Liver (tissue), 9 donors: Measurements from ENCODE around the gene MTA3. TPM values are rescaled to one million over a fixed set of nuclear protein-coding genes. Genes with fewer than 3 reads are reported as not detected.
"Not testable (repeated sequence)": the region's sequence is repeated elsewhere in the genome, so short reads cannot be mapped to it uniquely, and the experiment has no call there.

Source experiments
- DNase-seq: peaks from one replicate; pipeline ENCODE4 v3.0.0-alpha.2; 2017; ENCODE audit warnings: low spot score
- H3K27ac ChIP-seq, 2 donors: one replicate each; pipeline ENCODE4 v1.7.0; 2013; ENCODE audit warnings: inconsistent platforms in 2 of 2, low read length in 2 of 2, control low read depth in 1 of 2, low read depth in 1 of 2, mild to moderate bottlenecking in 1 of 2
- H3K27me3 ChIP-seq, 4 donors: one replicate each; pipeline versions ENCODE4 v1.6.1 to v1.7.0; 2013; ENCODE audit warnings: low read length in 3 of 4, inconsistent platforms in 1 of 4, mild to moderate bottlenecking in 1 of 4, moderate library complexity in 1 of 4; ENCODE audit not compliant: control insufficient read depth in 4 of 4, insufficient read depth in 4 of 4
- H3K36me3 ChIP-seq, 4 donors: one replicate each; pipeline versions ENCODE4 v1.6.1 to v1.7.0; 2013; ENCODE audit warnings: low read length in 3 of 4, mild to moderate bottlenecking in 3 of 4, low read depth in 1 of 4, moderate library complexity in 1 of 4; ENCODE audit not compliant: control insufficient read depth in 4 of 4, insufficient read depth in 3 of 4
- H3K4me1 ChIP-seq, 4 donors: one replicate each; pipeline versions ENCODE4 v1.6.1 to v1.7.0; 2013; ENCODE audit warnings: low read length in 3 of 4, mild to moderate bottlenecking in 3 of 4, moderate library complexity in 1 of 4; ENCODE audit not compliant: control insufficient read depth in 4 of 4, insufficient read depth in 4 of 4
- H3K4me3 ChIP-seq, 3 donors: one replicate each; pipeline versions ENCODE4 v1.6.1 to v1.7.0; 2013; ENCODE audit warnings: low read length in 3 of 3, control low read depth in 1 of 3, low read depth in 1 of 3, mild to moderate bottlenecking in 1 of 3
- H3K9ac ChIP-seq, 2 donors: one replicate each; pipeline ENCODE4 v1.7.0; 2013; ENCODE audit warnings: low read length in 2 of 2, mild to moderate bottlenecking in 2 of 2, moderate library complexity in 2 of 2, control low read depth in 1 of 2, low read depth in 1 of 2
- H3K9me3 ChIP-seq, 4 donors: one replicate each; pipeline versions ENCODE4 v1.6.1 to v1.7.0; 2013; ENCODE audit warnings: low read length in 3 of 4; ENCODE audit not compliant: control insufficient read depth in 4 of 4
- ATF3 ChIP-seq: IDR thresholded peaks from 2 replicates; pipeline ENCODE4 v1.6.1; 2016; ENCODE audit warnings: antibody characterized with exemption
- EGR1 ChIP-seq, 2 donors: IDR thresholded peaks; 2 replicates each; pipeline ENCODE4 v1.6.1; 2016 to 2018; ENCODE audit warnings: antibody characterized with exemption in 2 of 2, low read depth in 2 of 2
- HNF4A ChIP-seq, 2 donors: conservative IDR thresholded peaks; 2 replicates each; pipeline ENCODE4 v1.6.1; 2016; ENCODE audit warnings: antibody characterized with exemption in 2 of 2, mild to moderate bottlenecking in 2 of 2
- JUND ChIP-seq, 2 donors: IDR thresholded peaks; 2 replicates each; pipeline ENCODE4 v1.6.1; 2016; ENCODE audit warnings: antibody characterized with exemption in 2 of 2
- NR2F2 ChIP-seq: IDR thresholded peaks from 2 replicates; pipeline ENCODE4 v1.6.1; 2016; ENCODE audit warnings: antibody characterized with exemption
- RAD21 ChIP-seq, 2 donors: IDR thresholded peaks; 2 replicates each; pipeline ENCODE4 v1.6.1; 2016; ENCODE audit warnings: antibody characterized with exemption in 2 of 2, mild to moderate bottlenecking in 2 of 2
- REST ChIP-seq: IDR thresholded peaks from 2 replicates; pipeline ENCODE4 v1.6.1; 2016; ENCODE audit warnings: antibody characterized with exemption, mild to moderate bottlenecking
- RXRA ChIP-seq, 2 donors: IDR thresholded peaks; 2 replicates each; pipeline ENCODE4 v1.6.1; 2017 to 2018; ENCODE audit warnings: antibody characterized with exemption in 2 of 2, mild to moderate bottlenecking in 1 of 2
- SP1 ChIP-seq: IDR thresholded peaks from 2 replicates; pipeline ENCODE4 v1.6.1; 2018; ENCODE audit warnings: antibody characterized with exemption, mild to moderate bottlenecking
- TAF1 ChIP-seq: conservative IDR thresholded peaks from 2 replicates; pipeline ENCODE4 v1.6.1; 2016; ENCODE audit warnings: antibody characterized with exemption, mild to moderate bottlenecking
- YY1 ChIP-seq: IDR thresholded peaks from 2 replicates; pipeline ENCODE4 v1.6.1; 2016; ENCODE audit warnings: antibody characterized with exemption, mild to moderate bottlenecking
- WGBS: extraction: QIAGEN DNeasy Blood & Tissue Kit; methylation state at CpG from one replicate; pipeline ENCODE4 v1.1.7; 2013; 5-methylcytosine and 5-hydroxymethylcytosine counted together
- polyA plus RNA-seq, 2 donors: library from polyadenylated mRNA; stranded (reverse) in 1 of 2; unstranded in 1 of 2; fragments of 200-250 nt in 1 of 2; fragments of >200 nt in 1 of 2; fragmentation: Nextera tagmentation in 1 of 2; extraction: Ambion mirVana in 1 of 2; gene quantifications; one replicate each; pipeline versions ENCODE4 v1.2.1 to v1.2.3, GENCODE V29; 2013 to 2015
- total RNA-seq, 2 donors: library from RNA; depleted of rRNA; stranded (reverse); fragments of >200 nt; gene quantifications; one replicate each; pipeline ENCODE4 v1.2.3, GENCODE V29; 2014
- TF ChIP-seq, protein P1 (sequence below): IDR thresholded peaks from 2 replicates; pipeline ENCODE4 v1.6.1; 2016; ENCODE audit warnings: antibody characterized with exemption
- donor health status: healthy.
- donor health status: healthy.
- donor health status: healthy.
- donor health status: healthy.
- donor health status: healthy.

Gene MTA3
- total and polyA plus RNA-seq, 4 donors = 5.5 to 10.3 (median 6.8) TPM

GRCh38 chr2:42578621-42579020 lies 10.2 kb downstream of the MTA3 start:
- H3K27ac ChIP-seq = no peak overlapping the region
- no peak for DNase-seq
- WGBS = 87% methylated on average over 2 of the region's 2 CpGs
- no peaks in the 10 kb centered on the region for H3K27me3 ChIP-seq
- no peaks in the 10 kb centered on the region for H3K9me3 ChIP-seq
- no peak for TF ChIP-seq NR2F2
- no peak for TF ChIP-seq JUND (IDR thresholded peaks at IDR 0.05)
- TF ChIP-seq RAD21 (IDR thresholded peaks at IDR 0.05) = no peak
- no peak for TF ChIP-seq RXRA (IDR thresholded peaks at IDR 0.05)
- no peak for TF ChIP-seq SP1
- no peak for TF ChIP-seq YY1
- TF ChIP-seq HNF4A (conservative IDR thresholded peaks at IDR 0.05) = no peak
- no peak for TF ChIP-seq REST
- no peak for TF ChIP-seq EGR1 (IDR thresholded peaks at IDR 0.05; ENCODE audit: low read depth in 2 of 2)
- H3K9ac ChIP-seq = no peak overlapping the region
- H3K36me3 ChIP-seq = peaks cover 0 to 4% (median 2%) of the 10 kb centered on the region in 4 donors
- no peak overlapping the region for H3K4me3 ChIP-seq
- no peaks in the 10 kb centered on the region for H3K4me1 ChIP-seq

DNA sequence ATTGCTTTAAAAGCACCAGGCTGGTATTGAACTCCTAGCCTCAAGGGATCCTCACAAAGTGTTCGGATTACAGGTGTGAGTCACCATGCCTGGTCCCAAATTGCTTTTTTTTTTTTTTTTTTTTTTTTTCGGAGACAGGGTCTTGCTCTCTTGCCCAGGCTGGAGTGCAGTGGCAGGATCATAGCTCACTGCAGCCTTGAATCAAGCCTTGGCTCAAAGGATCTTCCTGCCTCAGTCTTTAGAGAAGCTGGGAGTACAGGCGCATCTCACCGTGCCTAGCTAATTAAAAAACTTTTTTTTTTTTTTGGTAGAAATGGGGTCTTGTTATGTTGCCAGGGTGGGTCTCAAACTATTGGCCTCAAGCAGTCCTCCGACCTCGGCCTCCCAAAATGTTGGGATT lies 12.8 kb downstream of the MTA3 start:
- H3K9me3 ChIP-seq = no peaks in the 10 kb centered on the region
- peaks cover 0 to 7% (median under 1%) of the 10 kb centered on the region in 4 donors for H3K36me3 ChIP-seq
- no peak overlapping the region for H3K4me3 ChIP-seq
- TF ChIP-seq JUND (IDR thresholded peaks at IDR 0.05) = no peak
- no peak for TF ChIP-seq RXRA (IDR thresholded peaks at IDR 0.05)
- TF ChIP-seq HNF4A (conservative IDR thresholded peaks at IDR 0.05) = no peak
- TF ChIP-seq ATF3 = no peak
- no peak for TF ChIP-seq TAF1
- TF ChIP-seq EGR1 (IDR thresholded peaks at IDR 0.05; ENCODE audit: low read depth in 2 of 2) = no peak
- TF ChIP-seq, protein P1, sequence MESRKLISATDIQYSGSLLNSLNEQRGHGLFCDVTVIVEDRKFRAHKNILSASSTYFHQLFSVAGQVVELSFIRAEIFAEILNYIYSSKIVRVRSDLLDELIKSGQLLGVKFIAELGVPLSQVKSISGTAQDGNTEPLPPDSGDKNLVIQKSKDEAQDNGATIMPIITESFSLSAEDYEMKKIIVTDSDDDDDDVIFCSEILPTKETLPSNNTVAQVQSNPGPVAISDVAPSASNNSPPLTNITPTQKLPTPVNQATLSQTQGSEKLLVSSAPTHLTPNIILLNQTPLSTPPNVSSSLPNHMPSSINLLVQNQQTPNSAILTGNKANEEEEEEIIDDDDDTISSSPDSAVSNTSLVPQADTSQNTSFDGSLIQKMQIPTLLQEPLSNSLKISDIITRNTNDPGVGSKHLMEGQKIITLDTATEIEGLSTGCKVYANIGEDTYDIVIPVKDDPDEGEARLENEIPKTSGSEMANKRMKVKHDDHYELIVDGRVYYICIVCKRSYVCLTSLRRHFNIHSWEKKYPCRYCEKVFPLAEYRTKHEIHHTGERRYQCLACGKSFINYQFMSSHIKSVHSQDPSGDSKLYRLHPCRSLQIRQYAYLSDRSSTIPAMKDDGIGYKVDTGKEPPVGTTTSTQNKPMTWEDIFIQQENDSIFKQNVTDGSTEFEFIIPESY = no peak
- no peak for TF ChIP-seq REST
- TF ChIP-seq SP1 = no peak
- TF ChIP-seq NR2F2 = no peak
- 98% methylated on average over 6 of the region's 6 CpGs for WGBS
- no peak for DNase-seq
- no peak overlapping the region for H3K27ac ChIP-seq
- H3K9ac ChIP-seq = no peak overlapping the region
- no peaks in the 10 kb centered on the region for H3K27me3 ChIP-seq
- no peaks in the 10 kb centered on the region for H3K4me1 ChIP-seq

DNA sequence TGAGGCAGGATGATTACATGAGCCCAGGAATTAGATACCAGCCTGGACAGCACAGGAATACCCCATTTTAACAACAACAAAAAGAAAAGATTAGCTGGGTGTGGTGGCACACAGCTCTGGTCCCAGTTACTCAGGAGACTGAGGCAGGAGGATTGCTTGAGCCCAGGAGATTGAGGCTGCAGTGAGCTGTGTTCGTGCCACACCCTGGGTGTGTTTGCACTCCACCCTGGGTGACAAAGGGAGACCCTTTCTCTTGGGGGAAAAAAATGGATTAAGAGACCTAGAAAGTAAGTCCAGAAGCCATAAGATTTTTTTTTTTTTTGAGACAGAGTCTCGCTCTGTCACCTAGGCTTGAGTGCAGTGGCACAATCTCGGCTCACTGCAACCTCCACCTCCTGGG lies 16.2 kb downstream of the MTA3 start:
- WGBS = 96% methylated on average over 3 of the region's 3 CpGs
- not testable (repeated sequence) for H3K36me3 ChIP-seq, H3K27me3 ChIP-seq, H3K4me3 ChIP-seq, H3K9me3 ChIP-seq, H3K27ac ChIP-seq, H3K4me1 ChIP-seq, H3K9ac ChIP-seq, DNase-seq
